HepG2 (cell line): ENCODE results near the gene DRAP1. TPM values are rescaled to one million over a fixed set of nuclear protein-coding genes. Genes with fewer than 3 reads are reported as not detected.

ENCODE experiments used
- AKNA ChIP-seq: sonication (generic); formaldehyde crosslinking; IDR thresholded peaks from 2 replicates; pipeline ENCODE4 v1.4.0; 2020; ENCODE audit warnings: missing genetic modification reagents, borderline replicate concordance
- IRF2 ChIP-seq: IDR thresholded peaks from 2 replicates; pipeline ENCODE4 v1.6.1; 2018; ENCODE audit warnings: missing genetic modification reagents, missing compliant biosample characterization
- MAFF ChIP-seq: IDR thresholded peaks from 2 replicates; pipeline ENCODE4 v1.6.1; 2011; ENCODE audit warnings: low read depth, low read length, improper control_type of control experiment
- PHF5A ChIP-seq: IDR thresholded peaks from one replicate; pipeline ENCODE4 v1.6.1; 2018; ENCODE audit warnings: low read depth, missing genetic modification reagents; ENCODE audit not compliant: unreplicated experiment
- ZBTB14 ChIP-seq: sonication (generic); formaldehyde crosslinking; IDR thresholded peaks from 2 replicates; pipeline ENCODE4 v1.4.0; 2020; ENCODE audit warnings: missing genetic modification reagents
- ZBTB40 ChIP-seq, 2 experiments: fragments of 450-650 bp in 1 of 2; sonication (generic) in 1 of 2; formaldehyde crosslinking in 1 of 2; IDR thresholded peaks; 2 replicates each; pipeline versions ENCODE4 v1.6.1 to v1.8.0; 2016 to 2022; ENCODE audit warnings: antibody characterized with exemption in 1 of 2, mild to moderate bottlenecking in 1 of 2, missing genetic modification reagents in 1 of 2
- ZMYM4 ChIP-seq: sonication (generic); formaldehyde crosslinking; IDR thresholded peaks from 2 replicates; pipeline ENCODE4 v1.8.1; 2023; ENCODE audit warnings: mild to moderate bottlenecking, missing genetic modification reagents
- ZNF138 ChIP-seq: sonication (generic); formaldehyde crosslinking; IDR thresholded peaks from 2 replicates; pipeline ENCODE4 v1.5.0; 2020; ENCODE audit warnings: mild to moderate bottlenecking, low read depth, missing genetic modification reagents
- ZNF224 ChIP-seq: sonication (generic); formaldehyde crosslinking; IDR thresholded peaks from 2 replicates; pipeline ENCODE4 v1.5.0; 2020; ENCODE audit warnings: mild to moderate bottlenecking, missing genetic modification reagents
- ZNF329 ChIP-seq: sonication (generic); formaldehyde crosslinking; IDR thresholded peaks from 2 replicates; pipeline ENCODE4 v1.9.0; 2021; ENCODE audit warnings: low read depth, mild to moderate bottlenecking, missing genetic modification reagents
- polyA plus RNA-seq, 8 experiments: library from polyadenylated mRNA; depleted of rRNA in 3 of 8; stranded (reverse) in 7 of 8; unstranded in 1 of 8; fragments of >200 nt; fragmentation: Illumina TruSeq in 4 of 8; extraction: Trizol in 4 of 8; gene quantifications; 2 replicates each; pipeline versions ENCODE4 v1.2.1 to v1.2.3, GENCODE V29; 2011 to 2016; ENCODE audit warnings: low read depth in 4 of 8, missing spikeins in 1 of 8, mixed read lengths in 1 of 8; ENCODE audit not compliant: insufficient read depth in 1 of 8
- total RNA-seq, 5 experiments: library from RNA; depleted of rRNA; stranded (reverse); fragments of >200 nt; fragmentation: Illumina TruSeq; extraction: Trizol; gene quantifications; 2 replicates each; pipeline ENCODE4 v1.2.3, GENCODE V29; 2016; ENCODE audit warnings: low read depth in 1 of 5
- TF ChIP-seq, protein P1 (sequence below): sonication (generic); formaldehyde crosslinking; conservative IDR thresholded peaks from 2 replicates; pipeline ENCODE4 v1.4.0; 2020; ENCODE audit warnings: missing genetic modification reagents

Gene DRAP1
- total and polyA plus RNA-seq, 2 of the 13 experiments (the other 11 are each of a cell fraction or from before 2014, with no cell fraction given), result 46.8 to 52.3 TPM

DNA sequence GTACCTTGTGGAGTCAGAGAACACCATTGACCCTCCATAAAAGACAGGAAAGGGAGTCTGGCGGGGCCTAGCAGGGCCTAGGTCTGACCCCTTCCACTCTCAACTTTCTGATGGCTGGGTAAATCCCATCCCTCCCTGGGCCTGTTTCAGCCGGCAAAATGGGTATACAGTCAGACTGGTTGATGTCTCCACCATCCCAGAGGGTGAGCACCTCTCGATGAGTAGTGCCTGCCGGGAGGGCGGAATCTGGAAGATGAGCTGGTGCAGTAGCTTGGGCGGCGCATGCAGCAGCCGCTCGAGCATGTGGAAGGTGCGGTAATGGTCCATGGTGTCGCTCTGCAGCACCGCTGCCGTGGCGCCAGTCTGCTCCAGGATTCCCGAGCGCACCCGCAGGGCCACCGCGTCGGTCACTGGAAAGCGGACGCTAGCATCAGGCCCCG, 31.5 kb upstream of the DRAP1 start (continued):
- TF ChIP-seq ZBTB40 (IDR thresholded peaks at IDR 0.05) (no peak), ZBTB40 (CRISPR knock-in tag; IDR thresholded peaks at IDR 0.05) (peak; percentile 12; the same call in 1 of the 2 replicates), ZNF329 (CRISPR knock-in tag) (no peak), ZNF138 (CRISPR knock-in tag) (0 out of 2 replicates have a peak, but pooled peaks have one; percentile 56), ZMYM4 (CRISPR knock-in tag) (no peak), AKNA (CRISPR knock-in tag) (no peak), ZNF224 (CRISPR knock-in tag) (no peak), MAFF (no peak), ZBTB14 (CRISPR knock-in tag) (no peak), IRF2 (CRISPR knock-in tag) (no peak), PHF5A (CRISPR knock-in tag) (no peak)
- TF ChIP-seq, protein P1, sequence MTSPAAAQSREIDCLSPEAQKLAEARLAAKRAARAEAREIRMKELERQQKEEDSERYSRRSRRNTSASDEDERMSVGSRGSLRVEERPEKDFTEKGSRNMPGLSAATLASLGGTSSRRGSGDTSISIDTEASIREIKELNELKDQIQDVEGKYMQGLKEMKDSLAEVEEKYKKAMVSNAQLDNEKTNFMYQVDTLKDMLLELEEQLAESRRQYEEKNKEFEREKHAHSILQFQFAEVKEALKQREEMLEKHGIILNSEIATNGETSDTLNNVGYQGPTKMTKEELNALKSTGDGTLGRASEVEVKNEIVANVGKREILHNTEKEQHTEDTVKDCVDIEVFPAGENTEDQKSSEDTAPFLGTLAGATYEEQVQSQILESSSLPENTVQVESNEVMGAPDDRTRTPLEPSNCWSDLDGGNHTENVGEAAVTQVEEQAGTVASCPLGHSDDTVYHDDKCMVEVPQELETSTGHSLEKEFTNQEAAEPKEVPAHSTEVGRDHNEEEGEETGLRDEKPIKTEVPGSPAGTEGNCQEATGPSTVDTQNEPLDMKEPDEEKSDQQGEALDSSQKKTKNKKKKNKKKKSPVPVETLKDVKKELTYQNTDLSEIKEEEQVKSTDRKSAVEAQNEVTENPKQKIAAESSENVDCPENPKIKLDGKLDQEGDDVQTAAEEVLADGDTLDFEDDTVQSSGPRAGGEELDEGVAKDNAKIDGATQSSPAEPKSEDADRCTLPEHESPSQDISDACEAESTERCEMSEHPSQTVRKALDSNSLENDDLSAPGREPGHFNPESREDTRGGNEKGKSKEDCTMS (CRISPR knock-in tag), result no peak
